Ishikawa (cell line): ENCODE data around the gene ABHD12.

Experiments
- CEBPB ChIP-seq: IDR thresholded peaks from 2 replicates; pipeline ENCODE4 v1.6.1; 2012
- CREB1 ChIP-seq: IDR thresholded peaks from 2 replicates; pipeline ENCODE4 v1.6.1; 2012; ENCODE audit warnings: low read depth
- EGR1 ChIP-seq: IDR thresholded peaks from 2 replicates; pipeline ENCODE4 v1.6.1; 2012
- EP300 ChIP-seq: IDR thresholded peaks from 2 replicates; pipeline ENCODE4 v1.6.1; 2012; ENCODE audit warnings: borderline replicate concordance
- FOXM1 ChIP-seq: IDR thresholded peaks from 2 replicates; pipeline ENCODE4 v1.6.1; 2012; ENCODE audit warnings: low read depth, borderline replicate concordance
- NFIC ChIP-seq: IDR thresholded peaks from 2 replicates; pipeline ENCODE4 v1.6.1; 2012
- REST ChIP-seq: IDR thresholded peaks from 2 replicates; pipeline ENCODE4 v1.6.1; 2012; ENCODE audit warnings: low read depth, mild to moderate bottlenecking
- TAF1 ChIP-seq: IDR thresholded peaks from 2 replicates; pipeline ENCODE4 v1.6.1; 2012; ENCODE audit warnings: low read depth, mild to moderate bottlenecking
- TCF12 ChIP-seq: IDR thresholded peaks from 2 replicates; pipeline ENCODE4 v1.6.1; 2012; ENCODE audit warnings: low read depth
- TEAD4 ChIP-seq: IDR thresholded peaks from 2 replicates; pipeline ENCODE4 v1.6.1; 2012
- USF1 ChIP-seq: IDR thresholded peaks from 2 replicates; pipeline ENCODE4 v1.6.1; 2012
- YY1 ChIP-seq: IDR thresholded peaks from 2 replicates; pipeline ENCODE4 v1.6.1; 2012; ENCODE audit warnings: low read depth
- ZBTB7A ChIP-seq: IDR thresholded peaks from 2 replicates; pipeline ENCODE4 v1.6.1; 2012; ENCODE audit warnings: low read depth
- TF ChIP-seq, protein P1 (sequence below): IDR thresholded peaks from 2 replicates; pipeline ENCODE4 v1.6.1; 2012

The ABHD12 gene

DNA sequence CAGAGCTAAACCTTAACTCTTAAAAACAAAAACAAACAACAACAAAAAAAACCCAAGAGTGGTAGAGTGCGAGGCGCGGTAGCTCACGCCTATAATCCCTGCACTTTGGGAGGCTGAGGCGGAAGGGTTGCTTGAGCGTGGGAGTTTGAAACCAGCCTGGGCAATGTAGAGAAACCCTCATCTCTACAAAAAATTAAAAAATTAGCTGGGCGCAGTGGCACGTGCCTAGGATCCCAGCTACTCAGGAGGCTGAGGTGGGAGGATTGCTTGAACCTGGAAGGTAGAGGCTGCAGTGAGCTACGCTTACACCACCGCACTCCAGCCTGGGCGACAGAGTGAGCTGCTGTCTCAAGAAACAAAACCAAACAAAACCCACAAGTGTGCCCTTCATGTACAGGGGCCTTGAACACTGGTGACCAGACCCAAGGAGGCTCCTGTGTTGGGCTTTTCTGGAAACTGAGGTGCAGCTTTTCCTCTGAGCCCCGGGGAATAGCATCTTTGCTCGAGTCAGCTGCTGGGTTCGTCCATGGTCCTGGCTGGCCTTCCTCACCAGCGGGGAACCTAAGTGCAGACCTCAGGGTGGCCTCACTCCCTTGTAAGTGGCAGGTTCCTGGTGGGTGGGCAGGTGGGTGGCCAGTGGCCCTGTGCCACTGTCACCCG is 102.9 kb downstream of the ABHD12 start:
- no peak for TF ChIP-seq NFIC
- TF ChIP-seq CEBPB: no peak
- no peak for TF ChIP-seq REST
- TF ChIP-seq TCF12: no peak

DNA sequence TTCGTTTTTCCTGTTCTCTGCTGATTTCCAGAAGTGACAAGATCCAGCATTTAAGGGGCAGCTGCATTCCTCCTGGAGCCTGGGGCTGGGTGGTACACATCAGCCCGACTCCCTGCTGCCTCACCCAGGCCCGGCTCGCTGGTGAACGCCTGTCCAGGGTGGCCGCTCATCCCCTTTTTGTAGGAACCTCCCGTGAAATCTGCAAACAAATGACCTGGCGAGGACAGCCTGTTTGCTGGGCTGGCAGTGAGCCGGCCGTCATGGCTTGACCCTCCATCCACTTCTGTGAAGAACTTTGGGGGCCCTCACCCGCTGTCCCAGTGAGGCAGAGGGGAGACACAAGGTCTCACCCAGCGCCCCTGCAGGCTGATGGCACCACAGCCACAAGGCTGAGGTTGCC is 103.7 kb downstream of the ABHD12 start:
- TF ChIP-seq EGR1: no peak
- no peak for TF ChIP-seq CREB1
- TF ChIP-seq ZBTB7A: no peak
- no peak for TF ChIP-seq REST
- TF ChIP-seq YY1: no peak
- TF ChIP-seq, protein P1, sequence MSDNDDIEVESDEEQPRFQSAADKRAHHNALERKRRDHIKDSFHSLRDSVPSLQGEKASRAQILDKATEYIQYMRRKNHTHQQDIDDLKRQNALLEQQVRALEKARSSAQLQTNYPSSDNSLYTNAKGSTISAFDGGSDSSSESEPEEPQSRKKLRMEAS: no peak

DNA sequence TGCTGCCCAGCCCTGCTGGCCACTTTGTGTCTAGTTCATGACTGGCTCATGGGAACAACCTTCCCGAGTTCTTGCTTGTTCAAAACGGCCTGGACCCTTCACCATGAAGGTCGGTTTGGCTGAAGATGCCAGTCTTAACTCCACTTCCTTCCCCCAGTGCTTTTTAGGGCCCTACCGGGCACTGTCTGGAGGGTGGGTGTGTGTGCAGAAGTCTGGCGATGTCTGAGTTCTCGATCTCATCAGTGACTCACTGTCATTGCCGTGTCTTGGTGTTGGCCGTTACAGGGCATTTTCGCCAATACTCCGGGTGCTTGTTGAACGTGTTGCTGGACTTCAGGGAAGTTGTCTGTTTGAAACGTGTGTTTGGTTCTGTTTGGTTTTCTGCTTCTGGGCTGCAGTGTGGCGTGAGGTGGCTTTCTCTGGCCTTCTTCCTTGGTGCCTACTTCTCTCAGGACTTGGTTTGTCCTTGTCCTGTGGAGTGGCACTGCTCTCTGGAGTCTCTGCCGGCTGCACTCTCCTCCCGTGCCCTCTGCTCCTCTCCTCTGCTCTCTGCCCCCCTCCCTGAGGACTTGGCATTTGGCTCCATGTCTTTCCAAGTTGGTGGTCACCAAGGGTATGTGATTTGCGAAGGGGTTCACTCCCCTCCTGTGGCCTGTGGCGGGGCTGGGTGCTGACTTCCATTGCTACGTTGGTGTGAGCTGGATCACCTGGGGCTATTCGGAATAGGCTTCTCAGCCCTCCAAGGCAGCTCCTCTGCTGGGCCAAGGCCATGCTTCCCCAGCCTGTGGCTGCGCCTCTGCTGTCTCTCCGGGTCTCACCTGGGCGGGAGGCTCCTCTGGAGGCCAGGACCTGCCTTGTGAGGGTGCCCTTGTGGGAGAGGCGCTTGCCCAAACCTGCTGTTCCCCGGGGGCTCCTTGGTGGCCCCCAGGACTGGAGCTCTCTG is 104.5 kb downstream of the ABHD12 start:
- TF ChIP-seq ZBTB7A: no peak
- no peak for TF ChIP-seq EP300
- no peak for TF ChIP-seq TCF12
- TF ChIP-seq, protein P1: no peak
- no peak for TF ChIP-seq REST
- no peak for TF ChIP-seq CREB1
- TF ChIP-seq CEBPB: no peak
- TF ChIP-seq USF1: no peak
- TF ChIP-seq YY1: no peak
- TF ChIP-seq EGR1: no peak

- TF ChIP-seq TCF12 (no peak), FOXM1 (no peak), NFIC (no peak), TEAD4 (no peak), TAF1 (no peak), REST (no peak), CREB1 (no peak)
- TF ChIP-seq, protein P1: no peak
Measured at GRCh38 chr20:25285091-25285647, 105.5 kb downstream of the ABHD12 start.
